HepG2 (cell line): Measurements from ENCODE around the gene TEK. TPM values are rescaled to one million over a fixed set of nuclear protein-coding genes. Genes with fewer than 3 reads are reported as not detected.

Experiments
- ATAC-seq: fragments of 200-7000 bp; cut with Tn5 transposase; 3 replicates; pipeline ENCODE4 v1.9.1; 2020; ENCODE audit warnings: mild to moderate bottlenecking, moderate library complexity
- BruUV-seq: library from RNA; stranded (reverse); fragments of 400-500 nt; replicated peaks from 2 replicates; lab custom pipeline; 2021; lab: Mats Ljungman, UMichigan
- CTCF ChIA-PET: fragments of 300-600 bp; formaldehyde crosslinking; extraction: SDS; loops from one replicate; lab custom pipeline; 2021; ENCODE audit warnings: low total read pairs, inconsistent platforms, low intra/inter-chr PET ratio; lab: Yijun Ruan, JAX
- POLR2A ChIA-PET: fragments of 350-600 bp; sonication (Branson Sonifier 250); formaldehyde crosslinking; loops from one replicate; lab custom pipeline; 2020; ENCODE audit warnings: antibody characterized with exemption, inconsistent platforms; lab: Yijun Ruan, JAX
- DNase-seq: peaks from one replicate; pipeline ENCODE4 v3.0.0-alpha.2; 2015; ENCODE audit warnings: low spot score
- FAIRE-seq: peaks from 3 replicates; lab custom pipeline; 2011; peaks lifted over from hg19 to GRCh38; lab: Jason Lieb, UNC
- H2AFZ ChIP-seq: one replicate; pipeline ENCODE4 v1.6.1; 2011; ENCODE audit warnings: low read length, inconsistent platforms
- H3K27ac ChIP-seq: fragments of 300-600 bp; 3 replicates; pipeline ENCODE4 v1.8.0; 2011; ENCODE audit warnings: mixed run types, mild to moderate bottlenecking, mixed read lengths, low read length, inconsistent platforms; ENCODE audit not compliant: insufficient read depth; ENCODE audit errors: extremely low read length
- H3K27me3 ChIP-seq, 2 experiments: fragments of 200-600 bp in 1 of 2; 2 replicates in 1 of 2; 3 replicates in 1 of 2; pipeline versions ENCODE4 v1.6.0 to v1.8.0; 2011; ENCODE audit warnings: low read length in 2 of 2, mild to moderate bottlenecking in 2 of 2, moderate library complexity in 2 of 2, inconsistent platforms in 1 of 2; ENCODE audit not compliant: insufficient read depth in 2 of 2, control insufficient read depth in 1 of 2
- H3K36me3 ChIP-seq, 2 experiments: fragments of 200-600 bp in 1 of 2; replicated peaks in 1 of 2; 2 replicates in 1 of 2; 3 replicates in 1 of 2; pipeline versions ENCODE4 v1.5.1 to v1.8.0; 2011; ENCODE audit warnings: low read length in 2 of 2, inconsistent platforms in 1 of 2; ENCODE audit not compliant: insufficient read depth in 2 of 2, control insufficient read depth in 1 of 2
- H3K4me1 ChIP-seq: 2 replicates; pipeline ENCODE4 v1.5.1; 2012; ENCODE audit warnings: low read length, inconsistent platforms; ENCODE audit not compliant: insufficient read depth
- H3K4me2 ChIP-seq: 2 replicates; pipeline ENCODE4 v1.6.0; 2011; ENCODE audit warnings: low read depth, low read length, inconsistent platforms
- H3K4me3 ChIP-seq, 3 experiments: fragments of 200-600 bp in 1 of 3; sonication (generic), shearing (Covaris generic) in 1 of 3; replicated peaks in 1 of 3; 2 replicates each; pipeline ENCODE4 v1.5.1; 2011 to 2016; ENCODE audit warnings: low read length in 3 of 3, inconsistent platforms in 2 of 3, low read depth in 2 of 3, mild to moderate bottlenecking in 2 of 3, control low read depth in 1 of 3, mixed read lengths in 1 of 3; ENCODE audit not compliant: insufficient read depth in 1 of 3
- H3K79me2 ChIP-seq: one replicate; pipeline ENCODE4 v1.6.1; 2011; ENCODE audit warnings: low read length, inconsistent platforms; ENCODE audit not compliant: insufficient read depth
- H3K9ac ChIP-seq: 2 replicates; pipeline ENCODE4 v1.6.0; 2011; ENCODE audit warnings: mild to moderate bottlenecking, low read depth, low read length, inconsistent platforms; ENCODE audit not compliant: insufficient read depth
- H3K9me3 ChIP-seq: 2 replicates; pipeline ENCODE4 v1.5.1; 2012; ENCODE audit warnings: mild to moderate bottlenecking, low read length
- H4K20me1 ChIP-seq: 2 replicates; pipeline ENCODE4 v1.6.0; 2011; ENCODE audit warnings: inconsistent platforms, mild to moderate bottlenecking, low read length, moderate library complexity; ENCODE audit not compliant: insufficient read depth
- ETV5 ChIP-seq: IDR thresholded peaks from 2 replicates; pipeline ENCODE4 v1.6.1; 2018; ENCODE audit warnings: missing biosample characterization, missing genetic modification reagents, inconsistent platforms, borderline replicate concordance
- GLMP ChIP-seq: sonication (generic); formaldehyde crosslinking; IDR thresholded peaks from 2 replicates; pipeline ENCODE4 v1.9.0; 2021; ENCODE audit warnings: missing genetic modification reagents, mild to moderate bottlenecking, borderline replicate concordance
- PATZ1 ChIP-seq: sonication (generic); formaldehyde crosslinking; IDR thresholded peaks from 2 replicates; pipeline ENCODE4 v1.4.0; 2020; ENCODE audit warnings: missing genetic modification reagents
- SOX13 ChIP-seq, 3 experiments: fragments of 450-650 bp in 1 of 3; sonication (generic) in 1 of 3; formaldehyde crosslinking in 1 of 3; IDR thresholded peaks in 2 of 3; conservative IDR thresholded peaks in 1 of 3; 2 replicates each; pipeline versions ENCODE4 v1.5.0 to v1.6.1; 2016 to 2020; ENCODE audit warnings: antibody characterized with exemption in 1 of 3, mild to moderate bottlenecking in 1 of 3, missing compliant biosample characterization in 1 of 3, missing genetic modification reagents in 1 of 3, moderate library complexity in 1 of 3
- SOX5 ChIP-seq: IDR thresholded peaks from 2 replicates; pipeline ENCODE4 v1.6.1; 2016; ENCODE audit warnings: borderline replicate concordance
- SOX6 ChIP-seq, 2 experiments: fragments of 450-650 bp in 1 of 2; sonication (generic) in 1 of 2; formaldehyde crosslinking in 1 of 2; IDR thresholded peaks; 2 replicates each; pipeline versions ENCODE4 v1.4.0 to v1.6.1; 2017 to 2020; ENCODE audit warnings: antibody characterized with exemption in 1 of 2, mild to moderate bottlenecking in 1 of 2, missing genetic modification reagents in 1 of 2
- ZNF660 ChIP-seq: sonication (generic); formaldehyde crosslinking; IDR thresholded peaks from 2 replicates; pipeline ENCODE4 v1.5.1; 2020; ENCODE audit warnings: mild to moderate bottlenecking, low read depth, missing genetic modification reagents, borderline replicate concordance
- ZNF691 ChIP-seq: sonication (generic); formaldehyde crosslinking; IDR thresholded peaks from 2 replicates; pipeline ENCODE4 v1.4.0; 2020; ENCODE audit warnings: missing genetic modification reagents, low read depth, mild to moderate bottlenecking, borderline replicate concordance
- WGBS: methylation state at CpG from one replicate; pipeline ENCODE4 v1.1.6; 2017; ENCODE audit warnings: low lambda C conversion rate; 5-methylcytosine and 5-hydroxymethylcytosine counted together
- in situ Hi-C: cut with HindIII; loops from 2 replicates; pipeline ENCODE4 v1.10.0; 2017; ENCODE audit warnings: low pct_unique_long_range_greater_than_20kb; ENCODE audit not compliant: extremely low pct_ligation_motif_present
- intact Hi-C: fragments of 100-400 bp; cut with micrococcal nuclease; formaldehyde crosslinking; loops from one replicate; pipeline ENCODE4 v1.10.0; 2022; ENCODE audit not compliant: unreplicated experiment
- polyA plus RNA-seq, 8 experiments: library from polyadenylated mRNA; depleted of rRNA in 3 of 8; stranded (reverse) in 7 of 8; unstranded in 1 of 8; fragments of >200 nt; fragmentation: Illumina TruSeq in 4 of 8; extraction: Trizol in 4 of 8; gene quantifications; 2 replicates each; pipeline versions ENCODE4 v1.2.1 to v1.2.3, GENCODE V29; 2011 to 2016; ENCODE audit warnings: low read depth in 4 of 8, missing spikeins in 1 of 8, mixed read lengths in 1 of 8; ENCODE audit not compliant: insufficient read depth in 1 of 8
- total RNA-seq, 5 experiments: library from RNA; depleted of rRNA; stranded (reverse); fragments of >200 nt; fragmentation: Illumina TruSeq; extraction: Trizol; gene quantifications; 2 replicates each; pipeline ENCODE4 v1.2.3, GENCODE V29; 2016; ENCODE audit warnings: low read depth in 1 of 5

TEK gene
- total and polyA plus RNA-seq, 2 of the 13 experiments (the other 11 are each of a cell fraction or from before 2014, with no cell fraction given) = not detected

DNA sequence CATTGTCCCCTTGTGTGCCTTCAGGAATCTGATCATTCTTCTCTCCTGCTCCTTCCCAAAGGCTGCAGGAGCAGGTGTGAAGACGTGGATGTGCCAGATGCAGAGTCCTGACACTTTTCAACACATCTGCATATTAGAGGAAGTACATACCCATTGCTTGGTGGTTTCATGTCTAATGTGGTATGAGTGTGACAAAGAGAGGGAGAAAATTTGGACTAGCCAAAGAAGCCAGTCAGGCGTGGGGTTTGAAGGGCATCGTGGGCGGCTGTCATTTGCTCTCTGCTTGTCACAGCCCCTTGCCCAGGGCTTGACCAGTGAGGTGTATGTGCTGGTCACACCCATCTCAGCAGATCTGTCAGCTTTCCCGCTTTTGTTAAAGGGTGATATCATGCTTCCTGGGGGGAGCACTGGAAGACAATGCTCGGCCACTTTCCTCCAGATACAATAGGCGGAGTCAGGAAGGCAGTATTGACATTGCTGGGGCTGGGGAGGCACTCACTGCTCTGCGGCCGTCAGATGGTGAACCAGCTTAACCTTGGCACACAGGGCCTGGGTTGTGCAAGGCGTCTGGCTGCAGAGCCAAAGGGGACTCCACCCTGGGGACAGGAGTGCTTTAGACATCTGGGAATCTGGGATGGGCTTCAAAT is 8.6 kb downstream of the TEK start:
- TF ChIP-seq ZNF691 (CRISPR knock-in tag) (no peak), PATZ1 (CRISPR knock-in tag) (peak; percentile 53), SOX13 (IDR thresholded peaks at IDR 0.05) (no peak), SOX13 (CRISPR knock-in tag; conservative IDR thresholded peaks at IDR 0.05 in 1 of 2, IDR thresholded peaks at IDR 0.05 in 1 of 2) (peak in 1 of 2 experiments; percentile 67; a peak in 2 of 4 replicates), SOX6 (IDR thresholded peaks at IDR 0.05) (no peak), SOX6 (CRISPR knock-in tag; IDR thresholded peaks at IDR 0.05) (peak; percentile 22; the same call in 1 of the 2 replicates), GLMP (no peak), SOX5 (CRISPR knock-in tag) (peak; percentile 69; the same call in 1 of the 2 replicates), ZNF660 (no peak), ETV5 (CRISPR knock-in tag) (peak; percentile 47; the same call in 1 of the 2 replicates)
- peak; percentile 49 for DNase-seq
- no peak for FAIRE-seq
- in situ Hi-C loops (no loop called here), intact Hi-C loops (no loop called here)
- Histone ChIP-seq H3K27me3 (peaks cover 0 to 33% of the 10 kb centered on the region in 2 experiments; a peak in 2 of 5 replicates), H3K4me2 (no peak overlapping the region), H3K9ac (no peak overlapping the region), H3K4me3 (no peak overlapping the region), H3K79me2 (no peaks in the 10 kb centered on the region), H3K36me3 (no peaks in the 10 kb centered on the region), H3K4me1 (no peaks in the 10 kb centered on the region; the same call in 1 of the 2 replicates), H4K20me1 (no peaks in the 10 kb centered on the region), H3K27ac (no peak overlapping the region), H3K9me3 (no peaks in the 10 kb centered on the region), H2AFZ (no peak overlapping the region)
- ATAC-seq = peak; percentile 75
- ChIA-PET POLR2A (no interaction called here), CTCF (no interaction called here)
- no TSS peak for BruUV-seq
- WGBS = 3% methylated on average over 8 of the region's 10 CpGs
